ENCODE data around the gene CCDC97. TPM values are rescaled to one million over a fixed set of nuclear protein-coding genes. Genes with fewer than 3 reads are reported as not detected.

CCDC97 gene
- total RNA-seq (2014; rRNA removed; shearing (Covaris generic)), result 19.6 and 20.0 TPM in 2 replicates

- Histone ChIP-seq H3K27me3 (no peaks in the 10 kb centered on the region), H3K4me3 (peak within 1 kb of the TSS; percentile 90)
Observed at GRCh38 chr19:41310033-41310831, at the start of gene CCDC97. Gene CCDC97, plus strand, starts transcription at chr19:41310172. Its CDS starts 139 bp downstream, at chr19:41310311.

GRCh38 chr19:41261474-41262190, 48.3 kb upstream of the CCDC97 start:
- Histone ChIP-seq H3K4me3 (peak overlapping the region; percentile 61), H3K27me3 (no peaks in the 10 kb centered on the region), H3K4me1 (no peaks in the 10 kb centered on the region), H3K27ac (no peak overlapping the region), H3K36me3 (peaks cover 8% of the 10 kb centered on the region), H3K9me3 (replicated peaks) (no peaks in the 10 kb centered on the region)
- no peak for DNase-seq

More at GRCh38 chr19:41310033-41310831, at the start of gene CCDC97:
- Histone ChIP-seq H3K36me3 (peaks cover 34% of the 10 kb centered on the region), H3K9me3 (replicated peaks) (no peaks in the 10 kb centered on the region), H3K27ac (peak within 1 kb of the TSS; percentile 82), H3K4me1 (peaks cover 14% of the 10 kb centered on the region)
- peak; percentile 90 to 96 for DNase-seq

GRCh38 chr19:41263042-41263849, 46.7 kb upstream of the CCDC97 start:
- Histone ChIP-seq H3K36me3 (peaks cover 13% of the 10 kb centered on the region), H3K4me1 (no peaks in the 10 kb centered on the region), H3K27ac (peak overlapping the region; percentile 94), H3K9me3 (replicated peaks) (no peaks in the 10 kb centered on the region), H3K27me3 (no peaks in the 10 kb centered on the region), H3K4me3 (peak overlapping the region; percentile 61)
- peak; percentile 74 to 87 for DNase-seq

- H3K36me3 ChIP-seq, result peaks cover 17% of the 10 kb centered on the region
Observed at GRCh38 chr19:41263850-41264580, 46.0 kb upstream of the CCDC97 start, which contains the start of gene HNRNPUL1. Gene HNRNPUL1, plus strand, starts transcription at chr19:41264372. Its CDS starts 132 bp downstream, at chr19:41264504.

GRCh38 chr19:41264581-41265394, 45.2 kb upstream of the CCDC97 start:
- Histone ChIP-seq H3K36me3 (peaks cover 24% of the 10 kb centered on the region), H3K9me3 (replicated peaks) (no peaks in the 10 kb centered on the region), H3K27me3 (no peaks in the 10 kb centered on the region), H3K4me1 (no peaks in the 10 kb centered on the region), H3K4me3 (peak overlapping the region; percentile 95), H3K27ac (peak overlapping the region; percentile 100)
- peak; percentile 82 to 85 for DNase-seq

More at GRCh38 chr19:41263850-41264580, 46.0 kb upstream of the CCDC97 start, which contains the start of gene HNRNPUL1:
- no peaks in the 10 kb centered on the region for H3K9me3 ChIP-seq (replicated peaks)
- no peaks in the 10 kb centered on the region for H3K4me1 ChIP-seq
- H3K27ac ChIP-seq, result peak within 1 kb of the TSS; percentile 100
- H3K27me3 ChIP-seq, result no peaks in the 10 kb centered on the region
- peak within 1 kb of the TSS; percentile 95 for H3K4me3 ChIP-seq
- peak; percentile 100 for DNase-seq

GRCh38 chr19:41265395-41266153, 44.4 kb upstream of the CCDC97 start:
- H3K27ac ChIP-seq, result peak overlapping the region; percentile 100
- DNase-seq, result peak; percentile 41 to 60
- H3K27me3 ChIP-seq, result no peaks in the 10 kb centered on the region
- no peaks in the 10 kb centered on the region for H3K4me1 ChIP-seq
- peak overlapping the region; percentile 95 for H3K4me3 ChIP-seq
- H3K36me3 ChIP-seq, result peaks cover 30% of the 10 kb centered on the region
- H3K9me3 ChIP-seq (replicated peaks), result no peaks in the 10 kb centered on the region

GRCh38 chr19:41269055-41269454, 40.9 kb upstream of the CCDC97 start:
- no peaks in the 10 kb centered on the region for H3K9me3 ChIP-seq (replicated peaks)
- no peak for DNase-seq
- H3K27ac ChIP-seq, result no peak overlapping the region
- H3K27me3 ChIP-seq, result no peaks in the 10 kb centered on the region
- H3K4me1 ChIP-seq, result no peaks in the 10 kb centered on the region
- H3K36me3 ChIP-seq, result peaks cover 65% of the 10 kb centered on the region
- H3K4me3 ChIP-seq, result no peak overlapping the region

- DNase-seq, result no peak
- H3K4me1 ChIP-seq, result no peaks in the 10 kb centered on the region
- no peaks in the 10 kb centered on the region for H3K27me3 ChIP-seq
- no peak overlapping the region for H3K27ac ChIP-seq
- no peak overlapping the region for H3K4me3 ChIP-seq
- no peaks in the 10 kb centered on the region for H3K9me3 ChIP-seq (replicated peaks)
- peaks cover 70% of the 10 kb centered on the region for H3K36me3 ChIP-seq
Observed at GRCh38 chr19:41269571-41269970, 40.4 kb upstream of the CCDC97 start.

GRCh38 chr19:41273076-41273475, 36.9 kb upstream of the CCDC97 start:
- DNase-seq, result no peak
- Histone ChIP-seq H3K4me3 (no peak overlapping the region), H3K27me3 (no peaks in the 10 kb centered on the region), H3K4me1 (no peaks in the 10 kb centered on the region), H3K36me3 (peaks cover 97% of the 10 kb centered on the region), H3K27ac (no peak overlapping the region), H3K9me3 (replicated peaks) (no peaks in the 10 kb centered on the region)

- Histone ChIP-seq H3K4me3 (no peak overlapping the region), H3K36me3 (peaks cover 98% of the 10 kb centered on the region), H3K27ac (no peak overlapping the region), H3K27me3 (no peaks in the 10 kb centered on the region), H3K9me3 (replicated peaks) (no peaks in the 10 kb centered on the region), H3K4me1 (no peaks in the 10 kb centered on the region)
- no peak for DNase-seq
Observed at GRCh38 chr19:41274802-41275201, 35.2 kb upstream of the CCDC97 start.

- no peak overlapping the region for H3K27ac ChIP-seq
- H3K4me1 ChIP-seq, result no peaks in the 10 kb centered on the region
- no peak for DNase-seq
- H3K36me3 ChIP-seq, result peaks cover 100% of the 10 kb centered on the region
- no peaks in the 10 kb centered on the region for H3K9me3 ChIP-seq (replicated peaks)
- no peak overlapping the region for H3K4me3 ChIP-seq
- H3K27me3 ChIP-seq, result no peaks in the 10 kb centered on the region
Observed at GRCh38 chr19:41276231-41276630, 33.7 kb upstream of the CCDC97 start.

- H3K4me1 ChIP-seq, result no peaks in the 10 kb centered on the region
- peaks cover 98% of the 10 kb centered on the region for H3K36me3 ChIP-seq
- H3K9me3 ChIP-seq (replicated peaks), result no peaks in the 10 kb centered on the region
- no peak overlapping the region for H3K4me3 ChIP-seq
- no peaks in the 10 kb centered on the region for H3K27me3 ChIP-seq
- H3K27ac ChIP-seq, result no peak overlapping the region
- no peak for DNase-seq
Observed at GRCh38 chr19:41278478-41278877, 31.5 kb upstream of the CCDC97 start.

Data from SJCRH30 (cell line).